ENCODE results near the gene GALNT13.

DNA sequence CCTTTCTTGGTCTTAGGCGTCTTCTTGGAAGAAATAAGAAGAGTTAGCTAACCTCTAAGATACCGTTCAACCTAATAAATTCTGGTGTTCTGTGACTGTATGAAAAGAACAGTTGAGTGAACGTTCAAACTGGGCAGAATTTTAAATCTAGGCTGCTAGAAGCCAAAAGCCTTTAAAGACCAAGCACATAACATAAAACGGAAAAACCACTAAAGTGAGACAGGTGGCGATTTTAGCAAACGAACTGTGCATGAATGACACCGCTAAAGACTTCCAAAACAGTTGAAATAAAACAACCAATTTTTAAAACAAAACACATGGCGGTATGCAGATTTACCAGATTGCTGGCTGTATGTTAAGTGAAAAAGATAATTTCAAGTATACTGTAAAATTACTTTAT, 73.1 kb downstream of the GALNT13 start:
- TF ChIP-seq, protein P1, sequence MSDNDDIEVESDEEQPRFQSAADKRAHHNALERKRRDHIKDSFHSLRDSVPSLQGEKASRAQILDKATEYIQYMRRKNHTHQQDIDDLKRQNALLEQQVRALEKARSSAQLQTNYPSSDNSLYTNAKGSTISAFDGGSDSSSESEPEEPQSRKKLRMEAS (IDR thresholded peaks at IDR 0.05), result no peak
- TF ChIP-seq, protein P2, sequence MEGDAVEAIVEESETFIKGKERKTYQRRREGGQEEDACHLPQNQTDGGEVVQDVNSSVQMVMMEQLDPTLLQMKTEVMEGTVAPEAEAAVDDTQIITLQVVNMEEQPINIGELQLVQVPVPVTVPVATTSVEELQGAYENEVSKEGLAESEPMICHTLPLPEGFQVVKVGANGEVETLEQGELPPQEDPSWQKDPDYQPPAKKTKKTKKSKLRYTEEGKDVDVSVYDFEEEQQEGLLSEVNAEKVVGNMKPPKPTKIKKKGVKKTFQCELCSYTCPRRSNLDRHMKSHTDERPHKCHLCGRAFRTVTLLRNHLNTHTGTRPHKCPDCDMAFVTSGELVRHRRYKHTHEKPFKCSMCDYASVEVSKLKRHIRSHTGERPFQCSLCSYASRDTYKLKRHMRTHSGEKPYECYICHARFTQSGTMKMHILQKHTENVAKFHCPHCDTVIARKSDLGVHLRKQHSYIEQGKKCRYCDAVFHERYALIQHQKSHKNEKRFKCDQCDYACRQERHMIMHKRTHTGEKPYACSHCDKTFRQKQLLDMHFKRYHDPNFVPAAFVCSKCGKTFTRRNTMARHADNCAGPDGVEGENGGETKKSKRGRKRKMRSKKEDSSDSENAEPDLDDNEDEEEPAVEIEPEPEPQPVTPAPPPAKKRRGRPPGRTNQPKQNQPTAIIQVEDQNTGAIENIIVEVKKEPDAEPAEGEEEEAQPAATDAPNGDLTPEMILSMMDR (IDR thresholded peaks at IDR 0.05), result no peak
- no peak for TF ChIP-seq POLR2A (IDR thresholded peaks at IDR 0.05; ENCODE audit: low read length)
- TF ChIP-seq NFE2L2 (conservative IDR thresholded peaks at IDR 0.05; ENCODE audit: low read length), result no peak
- TF ChIP-seq HDAC2 (IDR thresholded peaks at IDR 0.05), result no peak
- TF ChIP-seq, protein P3, sequence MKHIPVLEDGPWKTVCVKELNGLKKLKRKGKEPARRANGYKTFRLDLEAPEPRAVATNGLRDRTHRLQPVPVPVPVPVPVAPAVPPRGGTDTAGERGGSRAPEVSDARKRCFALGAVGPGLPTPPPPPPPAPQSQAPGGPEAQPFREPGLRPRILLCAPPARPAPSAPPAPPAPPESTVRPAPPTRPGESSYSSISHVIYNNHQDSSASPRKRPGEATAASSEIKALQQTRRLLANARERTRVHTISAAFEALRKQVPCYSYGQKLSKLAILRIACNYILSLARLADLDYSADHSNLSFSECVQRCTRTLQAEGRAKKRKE (CRISPR knock-in tag; IDR thresholded peaks at IDR 0.05; ENCODE audit: low read depth), result no peak
- TF ChIP-seq, protein P4, sequence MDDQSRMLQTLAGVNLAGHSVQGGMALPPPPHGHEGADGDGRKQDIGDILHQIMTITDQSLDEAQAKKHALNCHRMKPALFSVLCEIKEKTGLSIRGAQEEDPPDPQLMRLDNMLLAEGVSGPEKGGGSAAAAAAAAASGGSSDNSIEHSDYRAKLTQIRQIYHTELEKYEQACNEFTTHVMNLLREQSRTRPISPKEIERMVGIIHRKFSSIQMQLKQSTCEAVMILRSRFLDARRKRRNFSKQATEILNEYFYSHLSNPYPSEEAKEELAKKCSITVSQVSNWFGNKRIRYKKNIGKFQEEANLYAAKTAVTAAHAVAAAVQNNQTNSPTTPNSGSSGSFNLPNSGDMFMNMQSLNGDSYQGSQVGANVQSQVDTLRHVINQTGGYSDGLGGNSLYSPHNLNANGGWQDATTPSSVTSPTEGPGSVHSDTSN (IDR thresholded peaks at IDR 0.05), result no peak
- TF ChIP-seq RAD21 (conservative IDR thresholded peaks at IDR 0.05 in 1 of 2, IDR thresholded peaks at IDR 0.05 in 1 of 2), result no peak
- no peak for TF ChIP-seq RFX5 (IDR thresholded peaks at IDR 0.05)
- no peak for TF ChIP-seq EP300 (IDR thresholded peaks at IDR 0.05)
- no peak for TF ChIP-seq KDM1A (IDR thresholded peaks at IDR 0.05; ENCODE audit: low read depth)
- TF ChIP-seq ESRRA (IDR thresholded peaks at IDR 0.05; ENCODE audit: borderline replicate concordance, low read length), result no peak
